BLaER1 treated with 17β-estradiol and CSF1 and Interleukin-3, amounts not matched to agents 10 nM and 100 nM (cell line): ENCODE results near the gene GATB.
A peak's percentile ranks its signal among the peaks of the same experiment; 100 is the strongest.

Experiments used
- H3K27ac ChIP-seq, 11 experiments: shearing (Covaris generic); formaldehyde crosslinking; 2 replicates each; pipeline ENCODE4 v1.8.1; 2022
- H3K27me3 ChIP-seq, 11 experiments: shearing (Covaris generic); formaldehyde crosslinking; 2 replicates each; pipeline ENCODE4 v1.8.1; 2022
- H3K36me3 ChIP-seq, 11 experiments: shearing (Covaris generic); formaldehyde crosslinking; 2 replicates each; pipeline ENCODE4 v1.8.1; 2022
- H3K4me1 ChIP-seq, 10 experiments: shearing (Covaris generic); formaldehyde crosslinking; 2 replicates each; pipeline ENCODE4 v1.8.1; 2022
- H3K4me2 ChIP-seq, 11 experiments: shearing (Covaris generic); formaldehyde crosslinking; 2 replicates each; pipeline ENCODE4 v1.8.1; 2022
- H3K4me3 ChIP-seq, 10 experiments: shearing (Covaris generic); formaldehyde crosslinking; 2 replicates each; pipeline ENCODE4 v1.8.1; 2022
- H3K9ac ChIP-seq, 11 experiments: shearing (Covaris generic); formaldehyde crosslinking; 2 replicates each; pipeline ENCODE4 v1.8.1; 2022
- H3K9me3 ChIP-seq, 11 experiments: shearing (Covaris generic); formaldehyde crosslinking; replicated peaks in 1 of 11; 2 replicates each; pipeline ENCODE4 v1.8.1; 2022
- H4K20me1 ChIP-seq, 11 experiments: shearing (Covaris generic); formaldehyde crosslinking; 2 replicates each; pipeline ENCODE4 v1.8.1; 2022
- Cebpa-rat ChIP-seq, 11 experiments: shearing (Covaris generic); IDR thresholded peaks; 2 replicates each; pipeline ENCODE4 v1.8.1; 2022

Gene GATB

GRCh38 chr4:151804086-151804630 lies 43.4 kb upstream of the GATB start:
- Histone ChIP-seq H3K9ac (no peak overlapping the region), H3K36me3 (no peaks in the 10 kb centered on the region), H3K4me2 (no peak overlapping the region), H3K9me3 (peaks cover 0 to 4% (median 0%) of the 10 kb centered on the region in 11 experiments; a peak in 1 of 22 replicates), H3K4me1 (peaks cover 0 to 9% (median 0%) of the 10 kb centered on the region in 10 experiments; a peak in 3 of 20 replicates), H3K27ac (no peak overlapping the region), H3K4me3 (no peak overlapping the region), H4K20me1 (no peaks in the 10 kb centered on the region), H3K27me3 (no peaks in the 10 kb centered on the region)
- no peak for TF ChIP-seq Cebpa-rat (IDR thresholded peaks at IDR 0.05)

GRCh38 chr4:151803246-151803645 lies 42.4 kb upstream of the GATB start:
- H3K9ac ChIP-seq = no peak overlapping the region
- no peak overlapping the region for H3K4me2 ChIP-seq
- no peaks in the 10 kb centered on the region for H3K27me3 ChIP-seq
- H4K20me1 ChIP-seq = no peaks in the 10 kb centered on the region
- H3K4me1 ChIP-seq = peaks cover 0 to 9% (median 3%) of the 10 kb centered on the region in 10 experiments; a peak in 4 of 20 replicates
- no peak overlapping the region for H3K27ac ChIP-seq
- no peaks in the 10 kb centered on the region for H3K36me3 ChIP-seq
- no peak overlapping the region for H3K4me3 ChIP-seq
- no peak for TF ChIP-seq Cebpa-rat (IDR thresholded peaks at IDR 0.05)
- H3K9me3 ChIP-seq = peaks cover 0 to 4% (median 0%) of the 10 kb centered on the region in 11 experiments; a peak in 1 of 22 replicates

GRCh38 chr4:151801547-151802516 lies 41.0 kb upstream of the GATB start:
- H3K27ac ChIP-seq = no peak overlapping the region
- peaks cover 0 to 4% (median 0%) of the 10 kb centered on the region in 11 experiments; a peak in 1 of 22 replicates for H3K9me3 ChIP-seq
- no peaks in the 10 kb centered on the region for H3K36me3 ChIP-seq
- no peak overlapping the region for H3K9ac ChIP-seq
- H3K27me3 ChIP-seq = no peaks in the 10 kb centered on the region
- H3K4me1 ChIP-seq = peaks cover 0 to 6% (median 2%) of the 10 kb centered on the region in 10 experiments; a peak in 4 of 20 replicates
- no peak for TF ChIP-seq Cebpa-rat (IDR thresholded peaks at IDR 0.05)
- H3K4me2 ChIP-seq = no peak overlapping the region
- no peaks in the 10 kb centered on the region for H4K20me1 ChIP-seq
- H3K4me3 ChIP-seq = no peak overlapping the region

GRCh38 chr4:151799417-151800012 lies 38.7 kb upstream of the GATB start:
- Histone ChIP-seq H4K20me1 (no peaks in the 10 kb centered on the region), H3K4me1 (peaks cover 0 to 6% (median 0%) of the 10 kb centered on the region in 10 experiments; a peak in 1 of 20 replicates), H3K27me3 (no peaks in the 10 kb centered on the region), H3K4me2 (no peak overlapping the region), H3K36me3 (no peaks in the 10 kb centered on the region), H3K9ac (no peak overlapping the region), H3K4me3 (no peak overlapping the region), H3K27ac (no peak overlapping the region), H3K9me3 (no peaks in the 10 kb centered on the region)
- no peak for TF ChIP-seq Cebpa-rat (IDR thresholded peaks at IDR 0.05)

- no peak overlapping the region for H3K27ac ChIP-seq
Observed at GRCh38 chr4:151798678-151799416, 38.0 kb upstream of the GATB start.

GRCh38 chr4:151797853-151798252 lies 37.0 kb upstream of the GATB start:
- Histone ChIP-seq H3K4me3 (no peak overlapping the region), H3K9ac (no peak overlapping the region), H4K20me1 (no peaks in the 10 kb centered on the region), H3K27me3 (no peaks in the 10 kb centered on the region), H3K9me3 (no peaks in the 10 kb centered on the region), H3K4me2 (no peak overlapping the region), H3K36me3 (no peaks in the 10 kb centered on the region), H3K4me1 (peaks cover 0 to 6% (median 0%) of the 10 kb centered on the region in 10 experiments; a peak in 1 of 20 replicates), H3K27ac (no peak overlapping the region)
- TF ChIP-seq Cebpa-rat (IDR thresholded peaks at IDR 0.05) = no peak

More at GRCh38 chr4:151798678-151799416, 38.0 kb upstream of the GATB start:
- no peaks in the 10 kb centered on the region for H4K20me1 ChIP-seq
- H3K4me3 ChIP-seq = no peak overlapping the region
- peaks cover 0 to 6% (median 0%) of the 10 kb centered on the region in 10 experiments; a peak in 1 of 20 replicates for H3K4me1 ChIP-seq
- no peaks in the 10 kb centered on the region for H3K9me3 ChIP-seq
- H3K4me2 ChIP-seq = peak overlapping the region in 1 of 11 experiments; percentile 20; a peak in 1 of 22 replicates
- no peaks in the 10 kb centered on the region for H3K27me3 ChIP-seq
- no peak for TF ChIP-seq Cebpa-rat (IDR thresholded peaks at IDR 0.05)
- H3K36me3 ChIP-seq = no peaks in the 10 kb centered on the region
- H3K9ac ChIP-seq = no peak overlapping the region

- no peaks in the 10 kb centered on the region for H3K27me3 ChIP-seq
- H4K20me1 ChIP-seq = no peaks in the 10 kb centered on the region
- H3K9ac ChIP-seq = no peak overlapping the region
- no peak overlapping the region for H3K4me3 ChIP-seq
- no peak overlapping the region for H3K4me2 ChIP-seq
- TF ChIP-seq Cebpa-rat (IDR thresholded peaks at IDR 0.05) = no peak
- H3K27ac ChIP-seq = no peak overlapping the region
- no peaks in the 10 kb centered on the region for H3K9me3 ChIP-seq
- H3K36me3 ChIP-seq = no peaks in the 10 kb centered on the region
- H3K4me1 ChIP-seq = peaks cover 0 to 6% (median 0%) of the 10 kb centered on the region in 10 experiments; a peak in 1 of 20 replicates
Observed at GRCh38 chr4:151797131-151797530, 36.3 kb upstream of the GATB start.

- Histone ChIP-seq H3K9me3 (no peaks in the 10 kb centered on the region), H3K4me2 (no peak overlapping the region), H3K36me3 (no peaks in the 10 kb centered on the region), H3K27ac (no peak overlapping the region), H4K20me1 (no peaks in the 10 kb centered on the region), H3K27me3 (no peaks in the 10 kb centered on the region), H3K4me1 (peaks cover 0 to 6% (median 0%) of the 10 kb centered on the region in 10 experiments; a peak in 1 of 20 replicates), H3K4me3 (no peak overlapping the region), H3K9ac (no peak overlapping the region)
- TF ChIP-seq Cebpa-rat (IDR thresholded peaks at IDR 0.05) = no peak
Observed at GRCh38 chr4:151796106-151796505, 35.3 kb upstream of the GATB start.
